H9 (cell line): ENCODE results near the gene SPTLC3. TPM values are rescaled to one million over a fixed set of nuclear protein-coding genes. Genes with fewer than 3 reads are reported as not detected.

ENCODE experiments used
- DNase-seq: peaks from one replicate; pipeline ENCODE4 v3.0.0-alpha.2; 2017
- H2AFZ ChIP-seq: one replicate; pipeline ENCODE4 v1.6.1; 2013; ENCODE audit warnings: mild to moderate bottlenecking, low read length, control low read depth, moderate library complexity
- H2AK5ac ChIP-seq: 2 replicates; pipeline ENCODE4 v1.6.1; 2013; ENCODE audit warnings: low read length, control low read depth, mixed read lengths; ENCODE audit not compliant: insufficient read length
- H2BK120ac ChIP-seq: one replicate; pipeline ENCODE4 v1.6.1; 2013; ENCODE audit warnings: low read depth, mild to moderate bottlenecking, low read length, control low read depth, inconsistent platforms; ENCODE audit not compliant: poor library complexity, severe bottlenecking
- H2BK12ac ChIP-seq: 2 replicates; pipeline ENCODE4 v1.6.1; 2013; ENCODE audit warnings: low read length, control low read depth, mixed read lengths, low read depth; ENCODE audit not compliant: insufficient read length
- H2BK15ac ChIP-seq: 2 replicates; pipeline ENCODE4 v1.6.1; 2013; ENCODE audit warnings: low read depth, low read length, control low read depth
- H2BK20ac ChIP-seq: one replicate; pipeline ENCODE4 v1.6.1; 2013; ENCODE audit warnings: low read depth, mild to moderate bottlenecking, low read length, control low read depth, inconsistent platforms; ENCODE audit not compliant: poor library complexity, severe bottlenecking
- H2BK5ac ChIP-seq: 2 replicates; pipeline ENCODE4 v1.6.1; 2013; ENCODE audit warnings: low read length, control low read depth, mixed read lengths; ENCODE audit not compliant: insufficient read length
- H3K14ac ChIP-seq: 2 replicates; pipeline ENCODE4 v1.6.1; 2013; ENCODE audit warnings: low read length, control low read depth; ENCODE audit not compliant: insufficient read depth
- H3K18ac ChIP-seq: 2 replicates; pipeline ENCODE4 v1.6.1; 2013; ENCODE audit warnings: low read depth, mild to moderate bottlenecking, mixed read lengths, low read length, control low read depth; ENCODE audit not compliant: insufficient read length
- H3K23ac ChIP-seq: 2 replicates; pipeline ENCODE4 v1.6.1; 2013; ENCODE audit warnings: low read length, control low read depth, mixed read lengths, low read depth; ENCODE audit not compliant: insufficient read length
- H3K23me2 ChIP-seq: 2 replicates; pipeline ENCODE4 v1.6.1; 2013; ENCODE audit warnings: low read depth, mild to moderate bottlenecking, mixed read lengths, low read length, control low read depth; ENCODE audit not compliant: insufficient read length, poor library complexity, severe bottlenecking
- H3K27ac ChIP-seq: 2 replicates; pipeline ENCODE4 v1.5.1; 2013; ENCODE audit warnings: low read length, control low read depth, mixed read lengths, low read depth; ENCODE audit not compliant: insufficient read length
- H3K27me3 ChIP-seq: 2 replicates; pipeline ENCODE4 v1.6.1; 2013; ENCODE audit warnings: low read length, control low read depth, inconsistent platforms; ENCODE audit not compliant: insufficient read depth
- H3K4ac ChIP-seq: 2 replicates; pipeline ENCODE4 v1.6.1; 2013; ENCODE audit warnings: low read depth, mild to moderate bottlenecking, control low read depth, inconsistent platforms, low read length, moderate library complexity
- H3K4me1 ChIP-seq: 2 replicates; pipeline ENCODE4 v1.6.1; 2013; ENCODE audit warnings: low read length, control low read depth, inconsistent platforms; ENCODE audit not compliant: insufficient read depth
- H3K4me2 ChIP-seq: 2 replicates; pipeline ENCODE4 v1.6.1; 2013; ENCODE audit warnings: low read length, control low read depth, mixed read lengths; ENCODE audit not compliant: insufficient read length, insufficient read depth
- H3K56ac ChIP-seq: 2 replicates; pipeline ENCODE4 v1.6.1; 2013; ENCODE audit warnings: low read depth, mild to moderate bottlenecking, mixed read lengths, low read length, control low read depth; ENCODE audit not compliant: insufficient read length
- H3K79me1 ChIP-seq: 2 replicates; pipeline ENCODE4 v1.6.1; 2013; ENCODE audit warnings: low read depth, mild to moderate bottlenecking, moderate library complexity, low read length, control low read depth, inconsistent platforms; ENCODE audit not compliant: insufficient read depth, poor library complexity, severe bottlenecking
- H3K79me2 ChIP-seq: 2 replicates; pipeline ENCODE4 v1.6.1; 2013; ENCODE audit warnings: low read length, control low read depth, inconsistent platforms; ENCODE audit not compliant: insufficient read depth
- H3K9ac ChIP-seq: 2 replicates; pipeline ENCODE4 v1.6.1; 2013; ENCODE audit warnings: low read length, control low read depth, mixed read lengths; ENCODE audit not compliant: insufficient read length; ENCODE audit errors: extremely low read depth
- H3K9me3 ChIP-seq: one replicate; pipeline ENCODE4 v1.6.1; 2013; ENCODE audit warnings: low read depth, low read length, inconsistent platforms; ENCODE audit not compliant: control insufficient read depth
- H3T11ph ChIP-seq: one replicate; pipeline ENCODE4 v1.6.1; 2013; ENCODE audit warnings: mild to moderate bottlenecking, low read length, control low read depth, inconsistent platforms
- H4K20me1 ChIP-seq: one replicate; pipeline ENCODE4 v1.6.1; 2013; ENCODE audit not compliant: control insufficient read depth, insufficient read length, insufficient read depth
- H4K5ac ChIP-seq: 2 replicates; pipeline ENCODE4 v1.6.1; 2013; ENCODE audit warnings: low read depth, mild to moderate bottlenecking, mixed read lengths, low read length, control low read depth; ENCODE audit not compliant: insufficient read length
- H4K8ac ChIP-seq: replicated peaks from 2 replicates; pipeline ENCODE4 v1.6.1; 2013; ENCODE audit warnings: low read length, control low read depth, mixed read lengths, low read depth; ENCODE audit not compliant: insufficient read length
- H4K91ac ChIP-seq: 2 replicates; pipeline ENCODE4 v1.6.1; 2013; ENCODE audit warnings: low read depth, mild to moderate bottlenecking, moderate library complexity, mixed read lengths, low read length, control low read depth; ENCODE audit not compliant: insufficient read length
- H3K27ac Mint-ChIP-seq, 3 experiments: 2 replicates in 2 of 3; 3 replicates in 1 of 3; pipeline ENCODE4 v1.8.0; 2020 to 2021; ENCODE audit warnings: mixed read lengths in 3 of 3, mild to moderate bottlenecking in 1 of 3, moderate library complexity in 1 of 3
- H3K27me3 Mint-ChIP-seq: 2 replicates; pipeline ENCODE4 v1.8.0; 2021; ENCODE audit warnings: low read depth, mild to moderate bottlenecking, moderate library complexity, mixed read lengths
- H3K36me3 Mint-ChIP-seq, 3 experiments: 2 replicates in 2 of 3; 3 replicates in 1 of 3; pipeline ENCODE4 v1.8.0; 2020 to 2021; ENCODE audit warnings: low read depth in 3 of 3, mixed read lengths in 3 of 3; ENCODE audit not compliant: insufficient read depth in 1 of 3
- H3K4me1 Mint-ChIP-seq, 2 experiments: 2 replicates each; pipeline ENCODE4 v1.8.0; 2020; ENCODE audit warnings: mixed read lengths in 2 of 2
- H3K4me3 Mint-ChIP-seq, 2 experiments: 2 replicates in 1 of 2; 3 replicates in 1 of 2; pipeline ENCODE4 v1.8.0; 2020 to 2021; ENCODE audit warnings: mild to moderate bottlenecking in 2 of 2, mixed read lengths in 2 of 2, moderate library complexity in 1 of 2
- H3K9me3 Mint-ChIP-seq, 2 experiments: 2 replicates in 1 of 2; 3 replicates in 1 of 2; pipeline ENCODE4 v1.8.0; 2020; ENCODE audit warnings: mild to moderate bottlenecking in 2 of 2, mixed read lengths in 2 of 2, moderate library complexity in 1 of 2
- WGBS: extraction: QIAGEN DNeasy Blood & Tissue Kit; methylation state at CpG from one replicate; pipeline ENCODE4 v1.1.7; 2013; ENCODE audit warnings: missing lambda C conversion rate, low lambda C conversion rate, mixed read lengths; ENCODE audit not compliant: insufficient read length; ENCODE audit errors: extremely low coverage; 5-methylcytosine and 5-hydroxymethylcytosine counted together
- total RNA-seq: library from RNA; stranded (reverse); gene quantifications from 2 replicates; pipeline ENCODE4 v1.2.1, GENCODE V29; 2021
- TF ChIP-seq, protein P1 (sequence below): fragments of 200-600 bp; sonication (generic); conservative IDR thresholded peaks from 3 replicates; pipeline ENCODE4 v1.8.0; 2021; ENCODE audit warnings: antibody characterized with exemption, mild to moderate bottlenecking

The SPTLC3 gene
- total RNA-seq, 1 experiment from 2014 or later, result 0.68 TPM

GRCh38 chr20:13007596-13007995, 1.2 kb upstream of the SPTLC3 start:
- no peak overlapping the region for H2AK5ac ChIP-seq
- DNase-seq, result no peak
- no peak overlapping the region for H2BK12ac ChIP-seq
- no peaks in the 10 kb centered on the region for H3K79me1 ChIP-seq
- H3K4me1 Mint-ChIP-seq, result peaks cover 22 to 26% of the 10 kb centered on the region in 2 experiments
- no peak overlapping the region for H3K27ac Mint-ChIP-seq
- H4K8ac ChIP-seq, result no peak overlapping the region
- no peak overlapping the region for H3K23ac ChIP-seq
- H3K14ac ChIP-seq, result no peak overlapping the region
- H3K4me1 ChIP-seq, result no peaks in the 10 kb centered on the region
- H3K79me2 ChIP-seq, result no peaks in the 10 kb centered on the region
- no peak overlapping the region for H3K18ac ChIP-seq
- H2BK5ac ChIP-seq, result no peak overlapping the region
- no peak overlapping the region for H3K56ac ChIP-seq
- H3K9me3 ChIP-seq, result no peaks in the 10 kb centered on the region
- no peaks in the 10 kb centered on the region for H4K20me1 ChIP-seq
- H2BK120ac ChIP-seq, result no peak overlapping the region
- no peak overlapping the region for H4K5ac ChIP-seq
- no peaks in the 10 kb centered on the region for H3K36me3 Mint-ChIP-seq
- no peak overlapping the region for H3K9ac ChIP-seq
- H3K4me2 ChIP-seq, result no peak overlapping the region
- no peak overlapping the region for H4K91ac ChIP-seq
- no peaks in the 10 kb centered on the region; the same call in none of the 2 replicates for H3K27me3 Mint-ChIP-seq
- H2AFZ ChIP-seq, result no peak overlapping the region
- H3K4me3 Mint-ChIP-seq, result no peak overlapping the region
- no peak overlapping the region for H3K4ac ChIP-seq
- no peaks in the 10 kb centered on the region for H3K9me3 Mint-ChIP-seq
- H3K27ac ChIP-seq, result no peak overlapping the region
- no peak overlapping the region for H3T11ph ChIP-seq
- H3K27me3 ChIP-seq, result no peaks in the 10 kb centered on the region
- no CpG with 5 or more reads among the region's 3 CpGs for WGBS
- no peak overlapping the region for H2BK20ac ChIP-seq
- TF ChIP-seq, protein P1, sequence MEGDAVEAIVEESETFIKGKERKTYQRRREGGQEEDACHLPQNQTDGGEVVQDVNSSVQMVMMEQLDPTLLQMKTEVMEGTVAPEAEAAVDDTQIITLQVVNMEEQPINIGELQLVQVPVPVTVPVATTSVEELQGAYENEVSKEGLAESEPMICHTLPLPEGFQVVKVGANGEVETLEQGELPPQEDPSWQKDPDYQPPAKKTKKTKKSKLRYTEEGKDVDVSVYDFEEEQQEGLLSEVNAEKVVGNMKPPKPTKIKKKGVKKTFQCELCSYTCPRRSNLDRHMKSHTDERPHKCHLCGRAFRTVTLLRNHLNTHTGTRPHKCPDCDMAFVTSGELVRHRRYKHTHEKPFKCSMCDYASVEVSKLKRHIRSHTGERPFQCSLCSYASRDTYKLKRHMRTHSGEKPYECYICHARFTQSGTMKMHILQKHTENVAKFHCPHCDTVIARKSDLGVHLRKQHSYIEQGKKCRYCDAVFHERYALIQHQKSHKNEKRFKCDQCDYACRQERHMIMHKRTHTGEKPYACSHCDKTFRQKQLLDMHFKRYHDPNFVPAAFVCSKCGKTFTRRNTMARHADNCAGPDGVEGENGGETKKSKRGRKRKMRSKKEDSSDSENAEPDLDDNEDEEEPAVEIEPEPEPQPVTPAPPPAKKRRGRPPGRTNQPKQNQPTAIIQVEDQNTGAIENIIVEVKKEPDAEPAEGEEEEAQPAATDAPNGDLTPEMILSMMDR, result no peak
- H2BK15ac ChIP-seq, result no peak overlapping the region
- H3K23me2 ChIP-seq, result no peaks in the 10 kb centered on the region
